Neuronal stem cell (in vitro differentiated cells): ENCODE data around the gene GNMT.

Experiments
- DNase-seq: peaks from one replicate; pipeline ENCODE4 v3.0.0-alpha.2; 2013; ENCODE audit warnings: low spot score
- H2AFZ ChIP-seq: one replicate; pipeline ENCODE4 v1.6.1; 2013; ENCODE audit warnings: mild to moderate bottlenecking, low read length, inconsistent platforms
- H2AK5ac ChIP-seq: 2 replicates; pipeline ENCODE4 v1.6.1; 2013; ENCODE audit warnings: low read depth, mild to moderate bottlenecking, inconsistent platforms, low read length, moderate library complexity, mixed read lengths
- H2BK120ac ChIP-seq: 2 replicates; pipeline ENCODE4 v1.6.1; 2013; ENCODE audit warnings: low read depth, mild to moderate bottlenecking, inconsistent platforms, low read length, moderate library complexity, mixed read lengths
- H2BK12ac ChIP-seq: one replicate; pipeline ENCODE4 v1.6.1; 2013; ENCODE audit warnings: low read length, inconsistent platforms
- H2BK15ac ChIP-seq: 2 replicates; pipeline ENCODE4 v1.6.1; 2013; ENCODE audit warnings: mild to moderate bottlenecking, low read length, inconsistent platforms, mixed read lengths
- H2BK5ac ChIP-seq: one replicate; pipeline ENCODE4 v1.6.1; 2013; ENCODE audit warnings: inconsistent platforms, mild to moderate bottlenecking, low read length, moderate library complexity
- H3K14ac ChIP-seq: one replicate; pipeline ENCODE4 v1.6.1; 2013; ENCODE audit warnings: low read length, inconsistent platforms
- H3K18ac ChIP-seq: 2 replicates; pipeline ENCODE4 v1.6.1; 2013; ENCODE audit warnings: low read length, inconsistent platforms
- H3K23ac ChIP-seq: 2 replicates; pipeline ENCODE4 v1.6.1; 2013; ENCODE audit warnings: low read depth, mild to moderate bottlenecking, mixed read lengths, low read length, inconsistent platforms; ENCODE audit not compliant: poor library complexity
- H3K27ac ChIP-seq: replicated peaks from 3 replicates; pipeline ENCODE4 v1.5.1; 2013; ENCODE audit warnings: low read length, inconsistent platforms
- H3K27me3 ChIP-seq, 3 experiments: 2 replicates each; pipeline ENCODE4 v1.6.1; 2013; ENCODE audit warnings: low read length in 3 of 3, mild to moderate bottlenecking in 2 of 3, inconsistent platforms in 1 of 3, low read depth in 1 of 3, mixed read lengths in 1 of 3, moderate library complexity in 1 of 3; ENCODE audit not compliant: control insufficient read depth in 3 of 3, insufficient read depth in 3 of 3
- H3K36me3 ChIP-seq, 2 donors: replicated peaks in 1 of 2; 2 replicates each; pipeline ENCODE4 v1.6.1; 2013; ENCODE audit warnings: low read length in 2 of 2; ENCODE audit not compliant: control insufficient read depth in 2 of 2, insufficient read depth in 2 of 2
- H3K4ac ChIP-seq: 2 replicates; pipeline ENCODE4 v1.6.1; 2013; ENCODE audit warnings: inconsistent platforms, mild to moderate bottlenecking, low read length, moderate library complexity
- H3K4me1 ChIP-seq, 2 donors: 1 replicate in 1 of 2; 2 replicates in 1 of 2; pipeline ENCODE4 v1.6.1; 2013; ENCODE audit warnings: low read length in 2 of 2, low read depth in 1 of 2; ENCODE audit not compliant: control insufficient read depth in 2 of 2, insufficient read depth in 1 of 2
- H3K4me2 ChIP-seq: one replicate; pipeline ENCODE4 v1.6.1; 2013; ENCODE audit warnings: mild to moderate bottlenecking, low read length, inconsistent platforms; ENCODE audit not compliant: insufficient read depth, poor library complexity, severe bottlenecking
- H3K4me3 ChIP-seq, 2 donors: 2 replicates each; pipeline ENCODE4 v1.5.1; 2013; ENCODE audit warnings: low read length in 2 of 2, mild to moderate bottlenecking in 2 of 2, inconsistent platforms in 1 of 2, moderate library complexity in 1 of 2
- H3K79me1 ChIP-seq: one replicate; pipeline ENCODE4 v1.6.1; 2013; ENCODE audit warnings: low read depth, mild to moderate bottlenecking, inconsistent platforms, low read length, moderate library complexity
- H3K9ac ChIP-seq: one replicate; pipeline ENCODE4 v1.6.1; 2013; ENCODE audit warnings: mild to moderate bottlenecking, low read depth, low read length, inconsistent platforms; ENCODE audit not compliant: poor library complexity
- H3K9me3 ChIP-seq, 2 donors: replicated peaks in 1 of 2; 2 replicates each; pipeline versions ENCODE3 to v1.6.1; 2013; ENCODE audit warnings: low read length in 2 of 2, mild to moderate bottlenecking in 2 of 2, inconsistent platforms in 1 of 2, low read depth in 1 of 2, mixed read lengths in 1 of 2, moderate library complexity in 1 of 2; ENCODE audit not compliant: control insufficient read depth in 2 of 2, insufficient read depth in 1 of 2
- H4K8ac ChIP-seq: one replicate; pipeline ENCODE4 v1.6.1; 2013; ENCODE audit warnings: low read depth, mild to moderate bottlenecking, inconsistent platforms, low read length, moderate library complexity
- H4K91ac ChIP-seq: one replicate; pipeline ENCODE4 v1.6.1; 2013; ENCODE audit warnings: low read length, low read depth, mild to moderate bottlenecking, inconsistent platforms; ENCODE audit not compliant: poor library complexity
- WGBS, 2 donors: extraction: QIAGEN DNeasy Blood & Tissue Kit; methylation state at CpG; one replicate each; pipeline ENCODE4 v1.1.7; 2013; ENCODE audit warnings: missing lambda C conversion rate in 2 of 2, mixed read lengths in 1 of 2; ENCODE audit not compliant: insufficient read length in 2 of 2, insufficient replicate concordance in 1 of 2; ENCODE audit errors: extremely low coverage in 2 of 2; 5-methylcytosine and 5-hydroxymethylcytosine counted together

Gene GNMT

DNA sequence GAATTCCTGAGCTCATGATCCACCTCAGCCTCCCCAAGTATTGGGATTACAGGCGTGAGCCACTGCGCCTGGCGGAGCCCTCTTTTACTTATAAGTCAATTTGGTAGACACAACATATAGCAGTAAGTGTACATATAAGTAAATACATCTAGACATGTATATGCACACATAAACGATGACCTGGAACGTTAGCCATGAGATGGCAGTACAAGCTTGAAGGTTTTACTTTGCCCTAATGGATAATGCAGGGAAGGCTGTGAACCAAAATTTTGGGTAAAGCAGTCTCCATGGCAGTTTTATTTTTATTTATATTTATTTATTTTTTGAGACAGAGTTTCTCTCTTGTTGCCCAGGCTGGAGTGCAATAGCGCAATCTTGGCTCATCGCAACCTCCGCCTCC, 2.4 kb upstream of the GNMT start:
- no peak overlapping the region for H3K4me2 ChIP-seq

DNA sequence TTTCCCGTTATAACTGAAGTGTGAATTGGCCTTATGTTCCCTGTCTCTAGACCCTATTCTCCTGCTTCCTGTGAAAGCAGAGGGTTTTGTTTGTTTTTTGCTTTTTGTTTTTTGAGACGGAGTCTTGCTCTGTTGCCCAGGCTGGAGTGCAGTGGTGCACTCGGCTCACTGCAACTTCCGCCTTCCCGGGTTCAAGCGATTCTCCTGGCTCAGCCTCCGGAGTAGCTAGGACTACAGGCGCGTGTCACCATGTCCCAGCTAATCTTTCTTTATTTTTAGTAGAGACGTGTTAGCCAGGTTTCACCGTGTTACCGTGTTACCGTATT, 674 bp upstream of the GNMT start:
- H2BK5ac ChIP-seq: no peak overlapping the region
- H2AFZ ChIP-seq: no peak overlapping the region
- H2AK5ac ChIP-seq: no peak overlapping the region
- peaks cover 0 to 3% of the 10 kb centered on the region in 2 donors for H3K9me3 ChIP-seq
- H2BK120ac ChIP-seq: no peak overlapping the region
- no peak overlapping the region for H3K14ac ChIP-seq
- H3K4ac ChIP-seq: no peak overlapping the region
- H3K27me3 ChIP-seq: peaks cover 0 to 23% (median 0%) of the 10 kb centered on the region in 3 experiments
- no peak overlapping the region for H2BK15ac ChIP-seq
- DNase-seq: no peak
- H4K91ac ChIP-seq: no peak overlapping the region
- no peak overlapping the region for H3K27ac ChIP-seq
- H3K4me2 ChIP-seq: peak overlapping the region; percentile 91
- H3K4me1 ChIP-seq: peaks cover 0 to 11% of the 10 kb centered on the region in 2 donors
- peak overlapping the region; percentile 71 for H3K9ac ChIP-seq
- no peaks in the 10 kb centered on the region for H3K79me1 ChIP-seq
- peak overlapping the region; percentile 8 for H3K23ac ChIP-seq
- H2BK12ac ChIP-seq: no peak overlapping the region
- no peak overlapping the region for H4K8ac ChIP-seq
- peaks cover 0 to 19% of the 10 kb centered on the region in 2 donors for H3K36me3 ChIP-seq
- H3K4me3 ChIP-seq: peak overlapping the region in 1 of 2 donors; percentile 83
- WGBS, 2 donors: no CpG with 5 or more reads among the region's 13 CpGs
- H3K18ac ChIP-seq: no peak overlapping the region

More for the DNA sequence above, 2.4 kb upstream of the GNMT start:
- no peak overlapping the region for H3K14ac ChIP-seq
- peaks cover 0 to 3% of the 10 kb centered on the region in 2 donors for H3K9me3 ChIP-seq
- no peak overlapping the region for H3K18ac ChIP-seq
- no peak overlapping the region for H2BK15ac ChIP-seq
- no peak overlapping the region for H2AK5ac ChIP-seq
- peaks cover 0 to 8% of the 10 kb centered on the region in 2 donors for H3K4me1 ChIP-seq
- H4K91ac ChIP-seq: no peak overlapping the region
- DNase-seq: no peak
- peaks cover 0 to 4% of the 10 kb centered on the region in 2 donors for H3K36me3 ChIP-seq
- peaks cover 0 to 23% (median 0%) of the 10 kb centered on the region in 3 experiments for H3K27me3 ChIP-seq
- H4K8ac ChIP-seq: no peak overlapping the region
- no CpG with 5 or more reads among the region's 8 CpGs for WGBS, 2 donors
- H2BK5ac ChIP-seq: no peak overlapping the region
- no peak overlapping the region for H3K27ac ChIP-seq
- no peaks in the 10 kb centered on the region for H3K79me1 ChIP-seq
- H3K4me3 ChIP-seq: no peak overlapping the region
- H3K23ac ChIP-seq: no peak overlapping the region
- no peak overlapping the region for H2BK12ac ChIP-seq
- H2BK120ac ChIP-seq: no peak overlapping the region
- H2AFZ ChIP-seq: no peak overlapping the region
- no peak overlapping the region for H3K4ac ChIP-seq
- no peak overlapping the region for H3K9ac ChIP-seq

DNA sequence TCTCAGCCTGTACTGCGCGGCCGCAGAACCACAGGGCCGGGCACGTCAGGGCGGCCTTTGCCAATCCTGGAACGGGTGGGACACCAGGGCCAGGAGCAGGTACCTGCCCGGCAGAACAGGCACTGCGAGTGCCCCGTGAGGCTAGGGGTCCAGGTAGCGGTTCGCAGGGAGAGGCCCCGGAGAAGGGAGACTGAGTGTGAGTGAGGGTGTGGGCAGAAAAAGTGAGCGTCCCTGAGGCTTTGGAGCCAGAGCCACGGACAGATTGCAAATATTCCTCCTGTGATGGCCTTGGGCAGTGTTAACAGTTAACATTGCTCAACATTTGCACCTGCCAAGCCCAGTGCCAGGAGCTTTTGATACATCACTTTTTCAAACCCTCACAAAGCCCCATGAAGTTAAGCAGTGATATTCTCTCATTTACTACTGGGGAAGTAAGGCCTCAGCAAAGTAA, 491 bp downstream of the GNMT start:
- Histone ChIP-seq H3K36me3 (peaks cover 3 to 28% of the 10 kb centered on the region in 2 donors), H3K23ac (peak overlapping the region; percentile 69), H3K4me2 (peak overlapping the region; percentile 91), H2BK120ac (no peak overlapping the region), H3K79me1 (no peaks in the 10 kb centered on the region), H3K14ac (no peak overlapping the region), H3K4me1 (peaks cover 0 to 11% of the 10 kb centered on the region in 2 donors), H3K9me3 (peaks cover 0 to 3% of the 10 kb centered on the region in 2 donors), H3K4ac (no peak overlapping the region), H2BK5ac (no peak overlapping the region), H2AFZ (no peak overlapping the region), H4K8ac (no peak overlapping the region), H3K18ac (peak overlapping the region; percentile 61), H3K4me3 (peak overlapping the region in 1 of 2 donors; percentile 83), H3K9ac (peak overlapping the region; percentile 57), H2AK5ac (peak overlapping the region; percentile 82), H4K91ac (no peak overlapping the region), H3K27me3 (peaks cover 0 to 23% (median 0%) of the 10 kb centered on the region in 3 experiments), H3K27ac (no peak overlapping the region), H2BK12ac (no peak overlapping the region), H2BK15ac (peak overlapping the region; percentile 21)
- WGBS, 2 donors: no CpG with 5 or more reads among the region's 15 CpGs
- DNase-seq: no peak

DNA sequence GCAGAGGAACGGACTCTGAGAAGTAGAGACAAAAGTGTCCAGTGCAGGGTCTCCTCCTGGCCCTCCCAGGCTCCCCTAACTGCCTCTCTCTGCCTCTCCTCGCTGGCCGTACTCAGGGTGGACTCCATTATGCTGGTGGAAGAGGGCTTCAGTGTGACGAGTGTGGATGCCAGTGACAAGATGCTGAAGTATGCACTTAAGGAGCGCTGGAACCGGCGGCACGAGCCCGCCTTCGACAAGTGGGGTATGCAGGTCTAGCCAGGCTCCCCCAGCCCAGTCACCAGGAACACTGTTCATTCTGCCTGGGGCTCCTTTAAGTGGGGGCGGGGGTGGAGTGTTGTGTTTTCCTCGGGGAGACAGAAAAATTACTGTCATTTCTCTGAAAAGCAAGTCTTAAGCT, 1.5 kb downstream of the GNMT start:
- WGBS, 2 donors: no CpG with 5 or more reads among the region's 12 CpGs
- Histone ChIP-seq H2AFZ (no peak overlapping the region), H3K4me2 (no peak overlapping the region), H3K27me3 (peaks cover 0 to 23% (median 0%) of the 10 kb centered on the region in 3 experiments), H4K8ac (no peak overlapping the region), H3K18ac (peak overlapping the region; percentile 48), H3K9ac (no peak overlapping the region), H3K4ac (no peak overlapping the region), H4K91ac (no peak overlapping the region), H3K4me3 (no peak overlapping the region), H2BK15ac (no peak overlapping the region), H2BK12ac (no peak overlapping the region), H3K23ac (peak overlapping the region; percentile 65), H3K36me3 (peaks cover 5 to 34% of the 10 kb centered on the region in 2 donors), H2BK120ac (no peak overlapping the region), H3K27ac (no peak overlapping the region), H2BK5ac (no peak overlapping the region), H3K4me1 (peaks cover 0 to 11% of the 10 kb centered on the region in 2 donors), H3K79me1 (no peaks in the 10 kb centered on the region), H3K14ac (no peak overlapping the region), H3K9me3 (peaks cover 0 to 3% of the 10 kb centered on the region in 2 donors), H2AK5ac (no peak overlapping the region)
- DNase-seq: no peak
